ENCODE measurements around the gene SLC7A7. TPM values are rescaled to one million over a fixed set of nuclear protein-coding genes. Genes with fewer than 3 reads are reported as not detected.
"Not testable (repeated sequence)": the region's sequence is repeated elsewhere in the genome, so short reads cannot be mapped to it uniquely, and the experiment has no call there.

Gene SLC7A7
- 10 to 100 TPM; 11.4 to 17.5 TPM for total RNA-seq
- long read RNA-seq, donor 1, transcript SLC7A7-204 (10 exons, 2,447 nt) = major isoform, 7 of 8 reads
- long read RNA-seq, donor 1, partial matches to known transcripts = 1 of 8 reads
- long read RNA-seq, donor 1, other reads (novel, unspliced or antisense) = 0 of 8 reads
- long read RNA-seq, donor 2, partial matches to known transcripts = 3 of 5 reads
- long read RNA-seq, donor 2, other reads (novel, unspliced or antisense) = 0 of 5 reads

GRCh38 chr14:22814941-22815713, at the start of gene SLC7A7:
SLC7A7 (minus strand) TSS chr14:22815435; CDS start chr14:22813398, 2,037 bp downstream.
- intact Hi-C loops (cut with DNase I) = no loop called here

GRCh38 chr14:22864979-22865378, 49.7 kb upstream of the SLC7A7 start:
- intact Hi-C loops (cut with DNase I) = no loop called here
- DNase-seq (ENCODE audit: low spot score) = peak; percentile 9

More at GRCh38 chr14:22814941-22815713, at the start of gene SLC7A7:
- DNase-seq (ENCODE audit: low spot score) = no peak

GRCh38 chr14:22861651-22862050, 46.4 kb upstream of the SLC7A7 start:
- intact Hi-C loops (cut with DNase I) = no loop called here
- no peak for DNase-seq (ENCODE audit: low spot score)

- DNase-seq (ENCODE audit: low spot score) = peak; percentile 11
- intact Hi-C loops (cut with DNase I) = not testable (repeated sequence)
Measured at GRCh38 chr14:22860377-22860776, 45.1 kb upstream of the SLC7A7 start.

GRCh38 chr14:22856428-22856827, 41.2 kb upstream of the SLC7A7 start:
- no peak for DNase-seq (ENCODE audit: low spot score)
- intact Hi-C loops (cut with DNase I) = loop anchor here in 1 of 2 donors (10.0 kb wide), 1 partner anchor 202 kb away; no protein-coding TSS in a partner anchor

- intact Hi-C loops (cut with DNase I) = loop anchor here in 1 of 2 donors (10.0 kb wide), 1 partner anchor 200 kb away; no protein-coding TSS in a partner anchor
- DNase-seq (ENCODE audit: low spot score) = peak; percentile 28
Measured at GRCh38 chr14:22854963-22855724, 39.9 kb upstream of the SLC7A7 start.

- intact Hi-C loops (cut with DNase I) = loop anchor here in 1 of 2 donors (10.0 kb wide), 1 partner anchor 199 kb away; no protein-coding TSS in a partner anchor
- peak; percentile 64 for DNase-seq (ENCODE audit: low spot score)
Measured at GRCh38 chr14:22854296-22854695, 39.1 kb upstream of the SLC7A7 start.

GRCh38 chr14:22852940-22853767, 37.9 kb upstream of the SLC7A7 start:
- intact Hi-C loops (cut with DNase I) = loop anchor here in 1 of 2 donors (2.0 to 10.0 kb wide), 3 partner anchors 30 to 296 kb away; no protein-coding TSS in a partner anchor
- DNase-seq (ENCODE audit: low spot score) = peak; percentile 96

GRCh38 chr14:22852599-22852939, 37.3 kb upstream of the SLC7A7 start:
- intact Hi-C loops (cut with DNase I) = loop anchor here in 1 of 2 donors (2.0 to 10.0 kb wide), 3 partner anchors 30 to 296 kb away; no protein-coding TSS in a partner anchor
- DNase-seq (ENCODE audit: low spot score) = no peak

- intact Hi-C loops (cut with DNase I) = loop anchor here in 1 of 2 donors (2.0 to 10.0 kb wide), 3 partner anchors 29 to 295 kb away; no protein-coding TSS in a partner anchor
- DNase-seq (ENCODE audit: low spot score) = peak; percentile 54
Measured at GRCh38 chr14:22852178-22852577, 36.9 kb upstream of the SLC7A7 start.

- DNase-seq (ENCODE audit: low spot score) = peak; percentile 97
- intact Hi-C loops (cut with DNase I) = loop anchor here in 1 of 2 donors (2.0 to 10.0 kb wide), 2 partner anchors 14 to 196 kb away; partner anchors contain the start of gene MMP14
Measured at GRCh38 chr14:22850944-22851764, 35.9 kb upstream of the SLC7A7 start.

GRCh38 chr14:22849212-22849819, 34.1 kb upstream of the SLC7A7 start:
- peak; percentile 91 for DNase-seq (ENCODE audit: low spot score)
- intact Hi-C loops (cut with DNase I) = loop anchor here in 1 of 2 donors (10.0 kb wide), 1 partner anchor 285 kb away; no protein-coding TSS in a partner anchor

- DNase-seq (ENCODE audit: low spot score) = peak; percentile 92
- intact Hi-C loops (cut with DNase I) = loop anchor here in 1 of 2 donors (10.0 kb wide), 1 partner anchor 284 kb away; no protein-coding TSS in a partner anchor
Measured at GRCh38 chr14:22848351-22849164, 33.3 kb upstream of the SLC7A7 start.

GRCh38 chr14:22847661-22848341, 32.6 kb upstream of the SLC7A7 start:
- DNase-seq (ENCODE audit: low spot score) = peak; percentile 58
- intact Hi-C loops (cut with DNase I) = loop anchor here in 1 of 2 donors (10.0 kb wide), 1 partner anchor 283 kb away; no protein-coding TSS in a partner anchor

GRCh38 chr14:22846811-22847307, 31.6 kb upstream of the SLC7A7 start:
- intact Hi-C loops (cut with DNase I) = loop anchor here in 1 of 2 donors (10.0 kb wide), 1 partner anchor 282 kb away; no protein-coding TSS in a partner anchor
- DNase-seq (ENCODE audit: low spot score) = peak; percentile 69
